Measurements from ENCODE around the gene TSPAN18. TPM values are rescaled to one million over a fixed set of nuclear protein-coding genes. Genes with fewer than 3 reads are reported as not detected.

The TSPAN18 gene
- total RNA-seq, 1 donor from 2014 or later = 94.6 TPM

- ATAC-seq = peak; percentile 37
- no peak for DNase-seq
- intact Hi-C loops (cut with micrococcal nuclease) = no loop called here
Measured at GRCh38 chr11:44785856-44786607, 59.3 kb downstream of the TSPAN18 start.

DNA sequence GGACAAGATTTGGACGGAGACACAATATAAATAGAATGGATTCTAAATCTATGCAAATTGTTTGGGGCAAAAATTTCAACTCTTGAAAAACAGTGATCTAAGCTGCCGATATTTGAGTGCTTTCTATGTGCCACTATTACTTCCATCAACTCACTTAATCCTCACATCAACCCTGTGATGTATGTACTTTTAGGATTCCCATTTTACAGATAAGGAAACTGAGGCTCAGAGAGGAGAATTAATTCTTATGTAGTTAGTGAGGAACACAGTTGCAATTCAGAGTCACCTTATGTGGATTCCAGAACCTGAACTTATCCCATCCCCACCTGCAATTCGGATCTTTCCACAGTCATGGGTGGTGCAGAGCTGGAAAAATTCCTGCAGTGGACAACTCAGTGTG lies 60.3 kb downstream of the TSPAN18 start:
- ATAC-seq (no peak), DNase-seq (no peak)
- intact Hi-C loops (cut with micrococcal nuclease) = no loop called here

DNA sequence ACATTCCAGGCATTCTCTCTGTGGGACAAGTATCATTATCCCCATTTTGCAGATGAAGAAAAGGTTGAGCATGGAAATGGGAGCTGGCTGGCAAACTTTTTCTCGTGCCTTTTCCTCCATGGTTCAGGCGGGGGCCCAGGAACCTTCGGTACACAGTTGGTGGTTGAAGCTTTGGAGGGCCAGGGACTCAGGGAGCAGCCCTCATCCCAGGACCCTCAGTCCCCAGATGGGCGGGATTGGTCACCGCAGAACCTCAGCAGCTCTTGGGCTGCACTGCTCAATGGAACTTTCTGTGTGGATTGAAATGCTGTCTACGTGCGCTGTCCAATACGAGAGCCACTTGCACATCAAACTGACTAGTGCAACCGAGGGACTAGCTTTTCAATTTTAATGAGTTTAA lies 61.2 kb downstream of the TSPAN18 start:
- no peak for DNase-seq
- intact Hi-C loops (cut with micrococcal nuclease) = no loop called here
- ATAC-seq = no peak

GRCh38 chr11:44788536-44789261 lies 61.9 kb downstream of the TSPAN18 start:
- DNase-seq = no peak
- intact Hi-C loops (cut with micrococcal nuclease) = no loop called here
- ATAC-seq = no peak

GRCh38 chr11:44789496-44789895 lies 62.7 kb downstream of the TSPAN18 start:
- intact Hi-C loops (cut with micrococcal nuclease) = no loop called here
- ATAC-seq (no peak), DNase-seq (no peak)

GRCh38 chr11:44790211-44790610 lies 63.4 kb downstream of the TSPAN18 start:
- ATAC-seq = no peak
- DNase-seq = no peak
- intact Hi-C loops (cut with micrococcal nuclease) = no loop called here

- intact Hi-C loops (cut with micrococcal nuclease) = no loop called here
- ATAC-seq (no peak), DNase-seq (no peak)
Measured at GRCh38 chr11:44791316-44791925, 64.7 kb downstream of the TSPAN18 start.

DNA sequence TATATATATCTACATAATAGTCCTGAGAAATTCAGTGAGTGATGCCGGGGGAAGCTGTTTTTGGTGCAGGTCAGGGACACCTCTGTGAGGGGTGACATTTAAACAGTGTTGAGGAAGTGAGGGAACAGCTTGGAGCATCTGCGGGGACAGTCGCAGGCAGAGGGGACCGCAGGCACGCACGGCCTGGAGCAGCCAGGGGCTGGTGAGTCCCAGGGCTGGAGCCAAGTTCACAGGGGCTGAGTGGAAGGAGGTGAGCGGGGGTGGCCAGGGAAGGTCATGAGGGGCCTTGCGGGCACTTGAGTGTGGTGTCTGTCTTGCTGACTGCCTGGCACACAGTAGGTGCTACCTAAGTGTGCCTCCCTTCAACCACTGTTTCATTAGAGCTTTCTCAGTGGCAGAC lies 65.4 kb downstream of the TSPAN18 start:
- ATAC-seq (no peak), DNase-seq (no peak)
- intact Hi-C loops (cut with micrococcal nuclease) = no loop called here

GRCh38 chr11:44793350-44794090 lies 66.8 kb downstream of the TSPAN18 start:
- ATAC-seq (peak; percentile 44), DNase-seq (peak; percentile 52)
- intact Hi-C loops (cut with micrococcal nuclease) = no loop called here

GRCh38 chr11:44795803-44796535 lies 69.2 kb downstream of the TSPAN18 start:
- DNase-seq (no peak), ATAC-seq (no peak)
- intact Hi-C loops (cut with micrococcal nuclease) = no loop called here

DNA sequence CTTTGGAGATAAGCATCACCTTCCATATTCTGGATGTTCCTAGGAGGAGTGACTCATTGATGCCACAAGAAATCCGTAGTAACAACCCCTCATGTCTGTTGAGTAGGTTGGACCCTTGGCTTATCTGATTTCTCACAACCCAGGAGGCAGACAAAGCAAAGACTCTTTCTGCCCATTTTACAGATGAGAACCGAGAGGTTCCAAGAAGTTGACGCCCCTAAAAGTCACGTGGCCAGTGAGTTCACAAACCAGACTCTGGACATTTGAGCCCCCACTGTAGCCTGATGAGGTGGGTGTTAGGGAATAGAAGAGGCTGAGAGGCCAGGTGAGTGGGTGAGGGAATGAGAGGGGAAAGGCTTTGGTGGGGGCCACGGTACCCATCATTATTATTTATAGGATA lies 70.3 kb downstream of the TSPAN18 start:
- intact Hi-C loops (cut with micrococcal nuclease) = no loop called here
- no peak for DNase-seq
- ATAC-seq = no peak

- intact Hi-C loops (cut with micrococcal nuclease) = no loop called here
- ATAC-seq (peak; percentile 29), DNase-seq (no peak)
Measured at GRCh38 chr11:44797886-44798606, 71.3 kb downstream of the TSPAN18 start.

- intact Hi-C loops (cut with micrococcal nuclease) = no loop called here
- ATAC-seq (no peak), DNase-seq (no peak)
Measured at GRCh38 chr11:44798607-44798972, 71.8 kb downstream of the TSPAN18 start.

GRCh38 chr11:44799012-44799411 lies 72.2 kb downstream of the TSPAN18 start:
- ATAC-seq (no peak), DNase-seq (no peak)
- intact Hi-C loops (cut with micrococcal nuclease) = no loop called here

DNA sequence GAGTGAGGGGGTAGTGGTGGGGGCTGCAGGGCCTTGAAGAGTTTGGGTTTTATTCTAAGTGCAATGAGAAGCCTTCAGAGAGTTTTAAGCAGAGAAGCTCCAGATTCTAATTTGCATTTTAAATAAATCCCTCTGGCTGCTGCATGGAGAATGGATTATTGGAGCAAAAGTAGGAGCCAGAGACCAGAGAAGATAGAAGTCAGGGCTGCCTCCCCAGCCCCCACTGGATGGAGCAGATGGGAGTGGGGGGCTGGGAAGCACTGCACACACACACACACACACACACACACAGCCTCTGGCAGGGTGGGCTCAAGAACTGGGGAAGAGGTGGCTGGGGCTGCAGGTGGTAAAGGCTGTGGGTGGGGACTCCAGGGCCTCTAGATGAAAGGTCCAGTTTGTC lies 75.6 kb downstream of the TSPAN18 start:
- intact Hi-C loops (cut with micrococcal nuclease) = no loop called here
- ATAC-seq (no peak), DNase-seq (no peak)

DNA sequence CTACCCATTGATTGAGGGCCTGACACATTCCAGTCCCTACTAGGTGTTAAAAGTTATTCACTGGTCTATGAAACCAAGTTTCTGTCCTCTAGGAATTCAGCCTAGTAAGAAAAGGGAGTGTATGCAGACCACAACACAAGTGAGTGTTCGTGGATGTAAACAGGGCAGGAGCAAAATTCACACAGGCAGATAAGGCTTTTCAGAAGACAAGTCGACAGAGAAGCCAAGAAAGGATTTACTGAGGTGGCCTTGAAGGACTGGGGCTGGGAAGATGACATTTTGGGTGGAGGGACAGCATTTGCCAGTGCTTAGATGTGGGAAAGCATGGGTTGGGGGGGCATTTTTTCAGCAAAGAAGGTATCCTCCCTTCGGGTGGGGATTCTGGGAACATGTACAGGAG lies 76.2 kb downstream of the TSPAN18 start:
- intact Hi-C loops (cut with micrococcal nuclease) = no loop called here
- no peak for ATAC-seq
- no peak for DNase-seq

- DNase-seq (no peak), ATAC-seq (peak; percentile 18)
- intact Hi-C loops (cut with micrococcal nuclease) = no loop called here
Measured at GRCh38 chr11:44804449-44805437, 78.0 kb downstream of the TSPAN18 start.

Data from left ventricle myocardium superior (tissue), 1 donor.